IMR-90 (cell line): ENCODE measurements around the gene AHNAK. TPM values are rescaled to one million over a fixed set of nuclear protein-coding genes. Genes with fewer than 3 reads are reported as not detected.

ENCODE experiments used
- ATAC-seq: fragments of 200-7000 bp; cut with Tn5 transposase; 2 replicates; pipeline ENCODE4 v1.9.1; 2020; ENCODE audit warnings: low read depth, mild to moderate bottlenecking, moderate library complexity
- BruUV-seq: library from RNA; stranded (reverse); fragments of 400-500 nt; replicated peaks from 2 replicates; lab custom pipeline; 2021; lab: Mats Ljungman, UMichigan
- CTCF ChIA-PET: fragments of 300-600 bp; formaldehyde crosslinking; extraction: SDS; loops from one replicate; lab custom pipeline; 2021; ENCODE audit warnings: antibody characterized with exemption; lab: Yijun Ruan, JAX
- POLR2A ChIA-PET: fragments of 300-600 bp; sonication (Branson Sonifier 250); formaldehyde crosslinking; loops from one replicate; lab custom pipeline; 2022; ENCODE audit warnings: antibody characterized with exemption; ENCODE audit not compliant: unreplicated experiment; lab: Charles Lee
- DNase-seq: peaks from one replicate; pipeline ENCODE4 v3.0.0; 2013
- H2AFZ ChIP-seq: replicated peaks from 2 replicates; pipeline ENCODE3; 2013; ENCODE audit warnings: low read length, mild to moderate bottlenecking; ENCODE audit not compliant: poor library complexity
- H2AK5ac ChIP-seq: 2 replicates; pipeline ENCODE4 v1.6.1; 2013; ENCODE audit warnings: low read depth, low read length, inconsistent platforms
- H2AK9ac ChIP-seq: replicated peaks from 2 replicates; pipeline ENCODE3; 2013; ENCODE audit warnings: mild to moderate bottlenecking, low read depth, low read length, moderate library complexity; ENCODE audit not compliant: poor library complexity
- H2BK120ac ChIP-seq: 2 replicates; pipeline ENCODE4 v1.6.1; 2013; ENCODE audit warnings: low read depth, low read length, inconsistent platforms
- H2BK15ac ChIP-seq: 3 replicates; pipeline ENCODE4 v1.6.1; 2013; ENCODE audit warnings: low read depth, low read length, inconsistent platforms
- H2BK20ac ChIP-seq: 2 replicates; pipeline ENCODE4 v1.6.1; 2013; ENCODE audit warnings: low read depth, mild to moderate bottlenecking, inconsistent platforms, low read length, moderate library complexity
- H2BK5ac ChIP-seq: 2 replicates; pipeline ENCODE4 v1.6.1; 2013; ENCODE audit warnings: mild to moderate bottlenecking, low read depth, low read length, inconsistent platforms; ENCODE audit not compliant: poor library complexity, severe bottlenecking
- H3K14ac ChIP-seq: replicated peaks from 2 replicates; pipeline ENCODE4 v1.6.1; 2013; ENCODE audit warnings: low read depth, low read length, inconsistent platforms
- H3K18ac ChIP-seq: 2 replicates; pipeline ENCODE4 v1.6.1; 2013; ENCODE audit warnings: low read depth, low read length, control low read depth
- H3K23ac ChIP-seq: 2 replicates; pipeline ENCODE4 v1.6.1; 2013; ENCODE audit warnings: low read depth, low read length, inconsistent platforms
- H3K27ac ChIP-seq: 2 replicates; pipeline ENCODE4 v1.5.1; 2013; ENCODE audit warnings: mild to moderate bottlenecking, control low read depth, low read length; ENCODE audit not compliant: insufficient read depth
- H3K27me3 ChIP-seq: 2 replicates; pipeline ENCODE4 v1.6.1; 2013; ENCODE audit warnings: low read length; ENCODE audit not compliant: control insufficient read depth, insufficient read depth
- H3K36me3 ChIP-seq: 2 replicates; pipeline ENCODE4 v1.6.1; 2013; ENCODE audit warnings: low read length, mixed read lengths; ENCODE audit not compliant: control insufficient read depth, insufficient read depth
- H3K4ac ChIP-seq: 2 replicates; pipeline ENCODE4 v1.6.1; 2013; ENCODE audit warnings: low read depth, low read length, inconsistent platforms
- H3K4me1 ChIP-seq: 2 replicates; pipeline ENCODE4 v1.6.1; 2013; ENCODE audit warnings: low read length, mixed read lengths; ENCODE audit not compliant: control insufficient read depth, insufficient read depth
- H3K4me2 ChIP-seq: 2 replicates; pipeline ENCODE4 v1.6.1; 2013; ENCODE audit warnings: low read depth, mild to moderate bottlenecking, control low read depth, low read length, moderate library complexity
- H3K4me3 ChIP-seq: 2 replicates; pipeline ENCODE4 v1.5.1; 2013; ENCODE audit warnings: low read depth, mild to moderate bottlenecking, control low read depth, low read length, moderate library complexity; ENCODE audit not compliant: insufficient read depth
- H3K56ac ChIP-seq: 2 replicates; pipeline ENCODE4 v1.6.1; 2013; ENCODE audit warnings: low read length, inconsistent platforms; ENCODE audit not compliant: insufficient read depth; ENCODE audit errors: extremely low read depth
- H3K79me1 ChIP-seq, 2 experiments: 2 replicates each; pipeline ENCODE4 v1.6.1; 2013; ENCODE audit warnings: low read length in 2 of 2, inconsistent platforms in 1 of 2, low read depth in 1 of 2
- H3K9ac ChIP-seq: 2 replicates; pipeline ENCODE4 v1.6.1; 2013; ENCODE audit warnings: low read depth, low read length, control low read depth
- H3K9me1 ChIP-seq: 2 replicates; pipeline ENCODE4 v1.6.1; 2013; ENCODE audit warnings: low read length, inconsistent platforms; ENCODE audit not compliant: insufficient read depth
- H3K9me3 ChIP-seq: 2 replicates; pipeline ENCODE4 v1.6.1; 2013; ENCODE audit warnings: low read length; ENCODE audit not compliant: control insufficient read depth, insufficient read depth
- H4K20me1 ChIP-seq: 2 replicates; pipeline ENCODE4 v1.6.1; 2013; ENCODE audit warnings: low read length, inconsistent platforms; ENCODE audit not compliant: insufficient read depth
- H4K5ac ChIP-seq: 2 replicates; pipeline ENCODE4 v1.6.1; 2013; ENCODE audit warnings: mild to moderate bottlenecking, low read depth, low read length, control low read depth
- H4K8ac ChIP-seq, 2 experiments: 2 replicates each; pipeline ENCODE4 v1.6.1; 2013; ENCODE audit warnings: low read depth in 2 of 2, low read length in 2 of 2, control low read depth in 1 of 2, inconsistent platforms in 1 of 2
- H4K91ac ChIP-seq: 2 replicates; pipeline ENCODE4 v1.6.1; 2013; ENCODE audit warnings: low read depth, low read length, inconsistent platforms; ENCODE audit not compliant: insufficient read depth
- CHD1 ChIP-seq: IDR thresholded peaks from 2 replicates; pipeline ENCODE4 v1.6.1; 2012; ENCODE audit warnings: low read depth, low read length, improper control_type of control experiment
- FOS ChIP-seq: fragments of 150-350 bp; IDR thresholded peaks from 2 replicates; pipeline ENCODE4 v1.6.1; 2016; ENCODE audit warnings: low read depth, low read length
- POLR2A ChIP-seq: IDR thresholded peaks from 2 replicates; pipeline ENCODE4 v1.6.1; 2012; ENCODE audit warnings: mild to moderate bottlenecking, low read depth, low read length
- RFX5 ChIP-seq: IDR thresholded peaks from 2 replicates; pipeline ENCODE4 v1.8.0; 2012; ENCODE audit warnings: low read depth, mild to moderate bottlenecking, low read length, moderate library complexity
- WGBS, 2 experiments: methylation state at CpG; one replicate each; pipeline versions ENCODE4 v1.1.5 to v1.1.7; 2013; ENCODE audit warnings: missing lambda C conversion rate in 2 of 2; ENCODE audit not compliant: insufficient read length in 1 of 2; ENCODE audit errors: extremely low coverage in 2 of 2; 5-methylcytosine and 5-hydroxymethylcytosine counted together
- dilution Hi-C: fragments of 300-500 bp; cut with HindIII; formaldehyde crosslinking; loops from one replicate; pipeline ENCODE4 v1.14.3; 2018; ENCODE audit warnings: low sequenced_read_pairs; ENCODE audit not compliant: unreplicated experiment
- in situ Hi-C: fragments of 300-500 bp; cut with MboI; formaldehyde crosslinking; loops from 3 replicates; pipeline ENCODE4 v1.14.3; 2019; ENCODE audit warnings: low sequenced_read_pairs, inconsistent platforms, mixed read lengths
- intact Hi-C: fragments of 100-400 bp; cut with micrococcal nuclease; formaldehyde crosslinking; loops from 2 replicates; pipeline ENCODE4 v1.10.0; 2022
- polyA plus RNA-seq, 3 experiments: library from polyadenylated mRNA; depleted of rRNA; stranded (reverse); fragments of >200 nt; gene quantifications; 2 replicates each; pipeline ENCODE4 v1.2.3, GENCODE V29; 2012; ENCODE audit warnings: low replicate concordance in 1 of 3
- total RNA-seq: library from RNA; depleted of rRNA; stranded (reverse); fragments of >200 nt; gene quantifications from 2 replicates; pipeline ENCODE4 v1.2.3, GENCODE V29; 2012
- TF ChIP-seq, protein P1 (sequence below): fragments of 150-350 bp; IDR thresholded peaks from 2 replicates; pipeline ENCODE4 v1.6.1; 2016; ENCODE audit warnings: low read depth, mild to moderate bottlenecking, low read length, moderate library complexity, borderline replicate concordance
- TF ChIP-seq, protein P2 (sequence below): fragments of 150-350 bp; IDR thresholded peaks from 2 replicates; pipeline ENCODE4 v1.6.1; 2017; ENCODE audit warnings: mild to moderate bottlenecking, antibody characterized with exemption, low read length, low read depth

AHNAK gene
- total and polyA plus RNA-seq, 2 of the 4 experiments (the other 2 are of a cell fraction): 95.1 to 695 TPM

DNA sequence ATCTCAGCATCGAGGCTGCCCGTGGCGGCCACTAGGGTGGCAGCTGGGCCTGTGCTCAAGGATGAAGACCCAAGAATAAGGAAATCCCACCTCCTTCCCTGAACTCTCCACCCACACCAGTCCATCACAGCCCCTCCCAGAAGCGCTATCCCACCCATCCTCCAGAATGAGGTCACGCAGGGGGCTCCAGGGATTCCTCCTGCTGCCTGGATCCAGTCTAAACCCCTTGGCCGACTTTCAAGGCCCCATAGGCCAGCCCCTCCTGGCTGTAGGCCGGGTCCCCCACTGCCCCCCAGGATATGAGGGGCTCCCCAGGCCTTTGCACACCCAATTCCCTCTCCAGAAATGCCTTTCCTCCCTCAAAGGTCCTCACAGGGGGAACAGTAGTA lies 146.7 kb downstream of the AHNAK start:
- Histone ChIP-seq H3K36me3 (no peaks in the 10 kb centered on the region), H4K20me1 (no peaks in the 10 kb centered on the region), H3K4me2 (no peak overlapping the region), H3K9ac (no peak overlapping the region), H4K5ac (no peak overlapping the region), H2AK5ac (no peak overlapping the region), H2AFZ (no peak overlapping the region), H3K9me3 (no peaks in the 10 kb centered on the region), H3K56ac (no peak overlapping the region), H4K91ac (no peak overlapping the region), H2BK5ac (no peak overlapping the region), H3K27me3 (no peaks in the 10 kb centered on the region), H3K4me1 (peaks cover 22% of the 10 kb centered on the region), H3K9me1 (no peaks in the 10 kb centered on the region), H3K27ac (no peak overlapping the region), H3K4ac (no peak overlapping the region; the same call in 1 of the 2 replicates), H3K4me3 (no peak overlapping the region), H3K79me1 (no peaks in the 10 kb centered on the region), H2BK20ac (no peak overlapping the region), H2AK9ac (no peak overlapping the region), H2BK120ac (no peak overlapping the region), H2BK15ac (no peak overlapping the region), H3K23ac (no peak overlapping the region), H3K18ac (no peak overlapping the region), H4K8ac (no peak overlapping the region; a peak in 1 of 4 replicates), H3K14ac (no peak overlapping the region)
- in situ Hi-C loops (loop anchor here (5.0 to 25.0 kb wide), 3 partner anchors 157 to 462 kb away; no protein-coding TSS in a partner anchor), dilution Hi-C loops (no loop called here), intact Hi-C loops (no loop called here)
- CTCF ChIA-PET: interaction anchor here (1.7 to 2.2 kb wide), 3 partner anchors 25 to 161 kb away, joined by 7 to 9 read pairs (median 8); no protein-coding TSS in a partner anchor
- WGBS, 2 experiments: 29% methylated on average over 3 of the region's 7 CpGs; no CpG with 5 or more reads in 1 of the 2 experiments
- BruUV-seq: no TSS peak
- TF ChIP-seq RFX5: no peak
- TF ChIP-seq FOS: no peak
- TF ChIP-seq, protein P1, sequence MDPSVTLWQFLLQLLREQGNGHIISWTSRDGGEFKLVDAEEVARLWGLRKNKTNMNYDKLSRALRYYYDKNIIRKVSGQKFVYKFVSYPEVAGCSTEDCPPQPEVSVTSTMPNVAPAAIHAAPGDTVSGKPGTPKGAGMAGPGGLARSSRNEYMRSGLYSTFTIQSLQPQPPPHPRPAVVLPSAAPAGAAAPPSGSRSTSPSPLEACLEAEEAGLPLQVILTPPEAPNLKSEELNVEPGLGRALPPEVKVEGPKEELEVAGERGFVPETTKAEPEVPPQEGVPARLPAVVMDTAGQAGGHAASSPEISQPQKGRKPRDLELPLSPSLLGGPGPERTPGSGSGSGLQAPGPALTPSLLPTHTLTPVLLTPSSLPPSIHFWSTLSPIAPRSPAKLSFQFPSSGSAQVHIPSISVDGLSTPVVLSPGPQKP: no peak
- no peak for TF ChIP-seq POLR2A
- TF ChIP-seq, protein P2, sequence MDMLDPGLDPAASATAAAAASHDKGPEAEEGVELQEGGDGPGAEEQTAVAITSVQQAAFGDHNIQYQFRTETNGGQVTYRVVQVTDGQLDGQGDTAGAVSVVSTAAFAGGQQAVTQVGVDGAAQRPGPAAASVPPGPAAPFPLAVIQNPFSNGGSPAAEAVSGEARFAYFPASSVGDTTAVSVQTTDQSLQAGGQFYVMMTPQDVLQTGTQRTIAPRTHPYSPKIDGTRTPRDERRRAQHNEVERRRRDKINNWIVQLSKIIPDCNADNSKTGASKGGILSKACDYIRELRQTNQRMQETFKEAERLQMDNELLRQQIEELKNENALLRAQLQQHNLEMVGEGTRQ: no peak
- TF ChIP-seq CHD1: no peak
- DNase-seq (no peak), ATAC-seq (no peak)
- POLR2A ChIA-PET: no interaction called here
